Activated CD8-positive, alpha-beta memory T cell treated with anti-CD3 and anti-CD28 coated beads for 1 hour (primary cell): ENCODE data around the gene DHRS7B.
A peak's percentile ranks its signal among the peaks of the same experiment; 100 is the strongest.
"Not testable (repeated sequence)": the region's sequence is repeated elsewhere in the genome, so short reads cannot be mapped to it uniquely, and the experiment has no call there.

Experiments used
- DNase-seq, 2 donors: peaks; one replicate each; pipeline ENCODE4 v3.0.0-alpha.2; 2020; ENCODE audit warnings: low read depth in 1 of 2; ENCODE audit errors: extremely low read depth in 1 of 2

DHRS7B gene

GRCh38 chr17:21107067-21107650 lies 19.6 kb upstream of the DHRS7B start:
- DNase-seq: not testable (repeated sequence)

GRCh38 chr17:21108651-21109050 lies 18.1 kb upstream of the DHRS7B start:
- no peak for DNase-seq

DNA sequence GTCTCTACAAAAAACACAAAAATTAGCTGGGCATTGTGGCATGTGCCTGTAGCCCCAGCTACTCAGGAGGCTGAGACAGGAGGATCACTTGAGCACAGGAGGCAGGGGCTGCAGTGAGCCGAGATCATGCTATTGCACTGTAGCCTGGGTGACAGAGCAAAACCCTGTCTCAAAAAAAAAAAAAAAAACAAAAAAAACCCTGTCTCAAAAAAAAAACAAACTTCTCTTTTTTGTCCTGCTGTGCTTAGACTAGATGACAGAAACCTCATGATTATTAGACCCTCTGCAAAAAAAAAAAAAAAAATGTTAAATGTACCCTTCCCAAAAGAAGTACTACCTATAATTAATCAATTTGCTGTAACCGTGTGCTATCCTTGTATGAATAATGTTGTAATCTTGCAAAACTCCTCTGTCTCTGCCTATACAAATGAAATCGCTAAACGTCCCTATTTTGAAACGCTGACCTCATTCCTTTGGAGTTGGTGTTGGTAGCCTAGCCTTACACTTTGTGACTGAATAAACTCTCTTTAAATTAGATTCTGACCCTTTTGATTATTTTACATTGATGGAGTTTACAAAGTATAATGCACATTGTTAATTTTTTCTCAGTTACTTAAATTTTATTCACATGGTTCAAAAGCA lies 13.6 kb upstream of the DHRS7B start:
- no peak for DNase-seq

GRCh38 chr17:21113716-21114115 lies 13.0 kb upstream of the DHRS7B start:
- no peak for DNase-seq

GRCh38 chr17:21114791-21115190 lies 12.0 kb upstream of the DHRS7B start:
- not testable (repeated sequence) for DNase-seq

GRCh38 chr17:21119247-21119918 lies 7.4 kb upstream of the DHRS7B start:
- DNase-seq: peak in 1 of 2 donors; percentile 53

GRCh38 chr17:21119919-21120249 lies 6.9 kb upstream of the DHRS7B start:
- no peak for DNase-seq

DNA sequence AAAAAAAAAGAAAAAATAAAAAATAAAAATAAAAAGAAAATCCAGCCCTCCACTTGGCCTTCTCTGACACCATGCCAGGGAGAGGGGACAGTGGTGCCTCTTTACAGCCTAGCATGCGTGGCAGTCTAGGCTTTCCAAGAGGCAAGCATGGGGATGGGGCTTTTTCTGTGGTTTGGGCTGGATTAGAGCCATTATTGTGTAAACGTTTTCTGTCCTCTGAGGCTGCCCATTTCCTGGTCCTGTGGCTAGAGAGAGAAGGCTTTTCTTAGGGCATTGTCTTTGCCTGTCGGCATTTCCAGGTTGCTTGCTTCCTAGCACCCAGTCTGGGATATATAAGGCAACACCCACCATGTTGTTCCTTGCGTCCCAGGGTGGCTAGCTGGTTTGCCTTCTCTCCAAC lies 2.7 kb upstream of the DHRS7B start:
- DNase-seq: no peak

DNA sequence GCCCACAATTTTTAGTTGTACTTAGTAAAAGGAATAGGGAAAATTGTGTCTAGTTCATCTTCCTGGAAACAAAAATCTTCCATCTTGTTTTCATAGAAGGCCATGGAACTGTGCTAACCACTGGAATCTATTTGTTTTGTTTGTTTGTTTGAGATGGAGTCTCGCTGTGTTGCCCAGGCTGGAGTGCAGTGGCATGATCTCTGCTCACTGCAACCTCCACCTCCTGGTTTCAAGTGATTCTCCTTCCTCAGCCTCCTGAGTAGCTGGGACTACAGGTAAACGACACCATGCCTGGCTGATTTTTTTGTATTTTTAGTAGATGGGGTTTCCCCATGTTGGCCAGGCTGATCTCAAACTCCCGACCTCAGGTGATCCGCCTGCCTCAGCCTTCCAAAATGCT lies 2.2 kb upstream of the DHRS7B start:
- DNase-seq: not testable (repeated sequence)

GRCh38 chr17:21125862-21126261 lies 902 bp upstream of the DHRS7B start:
- peak; percentile 18 to 35 for DNase-seq

- no peak for DNase-seq
Measured at GRCh38 chr17:21127509-21128077, 829 bp downstream of the DHRS7B start.

DNA sequence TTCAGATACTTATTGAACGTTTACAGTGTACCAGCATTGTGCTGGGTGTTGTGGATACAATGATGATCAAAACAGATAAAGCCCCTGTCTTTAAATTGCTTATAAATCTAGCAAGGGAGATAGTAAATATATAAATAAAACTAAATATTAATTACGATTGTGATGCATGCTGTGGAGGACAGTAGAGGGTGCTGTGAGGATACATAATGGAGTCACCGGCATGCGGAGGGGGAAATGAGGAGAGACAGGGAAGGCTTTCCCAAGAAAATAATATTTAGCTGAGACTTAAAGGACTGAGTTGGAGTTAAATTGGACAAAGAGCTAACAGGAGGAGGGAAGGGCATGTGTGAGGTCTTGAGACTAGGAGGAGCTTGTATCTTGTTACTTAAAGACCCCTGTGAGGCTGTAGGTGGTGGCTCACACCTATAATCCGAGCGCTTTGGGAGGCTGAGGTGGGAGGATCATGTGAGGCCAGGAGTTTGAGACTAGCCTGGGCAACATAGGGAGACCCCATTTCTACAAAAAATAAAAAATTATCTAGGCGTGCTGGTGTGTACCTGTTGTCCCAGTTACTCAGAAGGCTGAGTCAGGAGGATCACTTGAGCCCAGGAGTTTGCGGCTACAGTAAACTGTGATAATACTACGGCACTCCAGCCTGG lies 2.4 kb downstream of the DHRS7B start:
- DNase-seq: no peak

- DNase-seq: no peak
Measured at GRCh38 chr17:21131137-21131536, 4.4 kb downstream of the DHRS7B start.

DNA sequence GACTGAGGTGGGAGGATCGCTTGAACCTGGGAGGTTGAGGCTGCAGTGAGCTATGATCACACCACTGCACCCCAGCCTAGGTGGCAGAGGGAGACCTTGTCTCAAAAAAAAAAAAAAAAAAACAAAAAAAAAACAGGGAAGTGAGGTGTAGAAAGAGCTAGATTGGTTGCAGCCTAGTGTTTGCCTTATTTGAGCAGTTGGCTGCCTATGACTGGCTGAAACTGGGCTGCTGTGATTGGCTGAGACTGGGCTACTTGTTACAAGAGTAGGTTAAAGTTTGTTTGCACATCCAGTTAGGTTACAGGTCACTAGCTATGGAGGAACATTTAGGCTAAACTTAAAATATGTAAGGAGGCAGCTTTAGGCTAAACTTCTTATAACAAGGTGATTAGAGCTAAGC lies 5.7 kb downstream of the DHRS7B start:
- no peak for DNase-seq

DNA sequence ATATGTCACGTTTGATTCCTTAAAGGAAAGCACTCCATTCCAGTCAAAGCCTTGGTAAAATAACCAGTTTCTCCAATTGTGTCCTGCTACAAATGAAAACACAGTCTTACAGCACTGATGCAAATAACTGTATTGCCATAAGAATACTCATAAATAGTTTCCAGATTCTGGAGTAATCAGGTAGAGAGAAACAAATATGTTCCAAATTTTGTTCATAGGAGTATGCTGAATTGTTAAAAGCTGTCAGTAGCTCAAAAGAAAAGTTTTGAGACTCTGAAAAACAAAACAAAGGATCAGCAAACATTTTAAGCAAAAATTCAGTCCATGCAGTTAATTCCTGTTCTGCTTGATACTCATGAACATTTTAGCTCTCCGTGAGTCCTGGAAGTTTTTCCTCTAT lies 7.8 kb downstream of the DHRS7B start:
- DNase-seq: no peak

DNA sequence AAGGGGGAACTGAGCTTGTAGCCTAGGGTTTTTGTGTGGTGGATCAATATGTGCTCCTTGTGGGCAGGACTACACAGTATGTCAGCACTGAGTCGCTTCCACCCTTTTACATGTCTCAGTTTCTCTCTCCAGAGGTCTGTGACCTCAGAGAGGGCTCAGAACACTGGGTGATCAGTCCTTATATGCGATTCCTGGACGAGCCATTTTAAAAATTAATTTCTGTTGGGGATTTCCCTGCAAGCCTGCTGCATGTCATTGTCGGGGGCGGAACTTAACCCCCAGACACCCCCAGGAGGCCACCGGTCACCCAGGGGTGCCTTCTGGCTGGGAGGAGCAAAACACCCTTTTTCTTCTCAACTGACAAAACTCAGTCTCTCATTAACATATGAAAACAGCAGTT lies 14.1 kb downstream of the DHRS7B start:
- no peak for DNase-seq

DNA sequence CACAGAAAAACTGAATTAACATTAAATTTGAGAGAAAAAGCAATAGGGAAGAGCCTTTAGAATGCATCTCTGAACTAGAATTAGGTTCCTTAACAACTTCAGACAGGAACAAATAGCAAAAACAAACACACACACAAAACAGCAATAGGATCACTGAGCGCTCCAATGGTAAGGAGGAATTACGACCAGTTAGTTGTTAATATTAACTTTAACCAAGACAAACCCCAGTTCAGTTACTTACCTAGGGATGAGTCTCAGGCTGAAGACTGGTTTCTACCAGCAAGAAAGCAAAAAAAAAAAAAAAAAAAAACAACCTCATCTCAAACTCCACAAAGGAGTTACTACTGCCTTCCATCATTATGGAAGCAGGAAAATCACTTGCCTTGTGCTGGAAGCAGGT lies 14.6 kb downstream of the DHRS7B start:
- DNase-seq: no peak

GRCh38 chr17:21142065-21142464 lies 15.3 kb downstream of the DHRS7B start:
- not testable (repeated sequence) for DNase-seq

DNA sequence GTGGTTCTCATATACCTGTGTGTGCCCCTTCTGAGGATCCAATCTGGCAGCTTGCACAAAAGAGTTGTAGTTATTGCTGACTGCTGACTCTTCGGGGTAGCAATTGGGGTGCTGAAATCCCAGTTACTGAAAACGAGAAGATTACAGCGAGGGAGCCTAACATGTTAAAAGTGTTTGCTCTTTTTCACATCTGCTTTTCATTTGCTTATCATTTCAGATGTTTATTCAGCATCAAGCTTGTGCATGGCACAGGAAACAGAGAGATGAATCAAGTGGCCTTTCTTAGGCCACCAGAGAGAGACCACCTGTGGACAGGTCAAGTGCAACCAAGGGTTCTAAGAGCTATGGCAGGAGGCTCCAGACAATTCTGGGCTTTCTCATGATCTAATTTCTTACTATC lies 16.9 kb downstream of the DHRS7B start:
- no peak for DNase-seq

DNA sequence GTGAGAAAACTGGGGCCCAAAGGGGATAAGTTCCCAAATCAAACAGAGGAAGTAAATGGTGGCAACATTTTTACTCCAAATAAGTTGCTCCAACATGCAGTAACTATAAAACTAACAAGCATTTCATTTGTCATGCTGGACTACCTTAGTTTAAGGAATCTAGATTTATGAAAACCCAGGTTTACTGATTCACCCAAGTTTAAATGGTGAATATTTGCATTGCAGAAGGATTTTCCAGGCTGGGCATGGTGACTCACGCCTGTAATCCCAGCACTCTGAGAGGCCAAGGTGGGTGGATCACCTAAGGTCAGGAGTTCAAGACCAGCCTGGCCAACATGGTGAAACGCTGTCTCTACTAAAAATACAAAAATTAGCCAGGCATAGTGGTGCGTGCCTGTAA lies 17.5 kb downstream of the DHRS7B start:
- not testable (repeated sequence) for DNase-seq

- DNase-seq: no peak
Measured at GRCh38 chr17:21146362-21147015, 19.7 kb downstream of the DHRS7B start.
